ENCODE results near the gene COL6A3. TPM values are rescaled to one million over a fixed set of nuclear protein-coding genes. Genes with fewer than 3 reads are reported as not detected.

Gene COL6A3
- polyA plus RNA-seq, 3 donors = not detected

GRCh38 chr2:237447496-237447895 lies 33.5 kb upstream of the COL6A3 start:
- H3K4me1 Mint-ChIP-seq = peaks cover 7% of the 10 kb centered on the region
- Histone ChIP-seq H3K36me3 (replicated peaks in 1 of 2; ENCODE audit: control insufficient read depth in 1 of 2, insufficient read depth in 2 of 2, low read length in 2 of 2) (no peaks in the 10 kb centered on the region), H3K9ac (ENCODE audit: insufficient read depth, low read length, poor library complexity, severe bottlenecking) (no peak overlapping the region), H3K27ac (ENCODE audit: low read depth in 1 of 2, low read length in 2 of 2) (no peak overlapping the region), H2AFZ (ENCODE audit: insufficient read depth, low read depth, low read length, poor library complexity, severe bottlenecking) (no peak overlapping the region), H3K4me1 (ENCODE audit: control insufficient read depth in 1 of 2, insufficient read depth in 2 of 2, low read length in 2 of 2) (no peaks in the 10 kb centered on the region), H3K27me3 (ENCODE audit: control insufficient read depth in 2 of 2, insufficient read depth in 2 of 2, low read length in 2 of 2) (no peaks in the 10 kb centered on the region), H3K4me3 (replicated peaks in 1 of 3; ENCODE audit: low read depth in 2 of 3, low read length in 3 of 3) (no peak overlapping the region), H4K20me1 (ENCODE audit: insufficient read depth, low read length) (no peaks in the 10 kb centered on the region), H3K79me2 (ENCODE audit: insufficient read depth, low read length) (no peaks in the 10 kb centered on the region), H3K9me3 (replicated peaks in 1 of 2; ENCODE audit: control insufficient read depth in 1 of 2, insufficient read depth in 1 of 2, low read length in 2 of 2) (no peaks in the 10 kb centered on the region), H3K4me2 (replicated peaks; ENCODE audit: extremely low read depth, low read length, poor library complexity, severe bottlenecking) (no peak overlapping the region)
- TF ChIP-seq CTCF (IDR thresholded peaks at IDR 0.05) = no peak
- no peak for DNase-seq
- H3K4me3 Mint-ChIP-seq = no peak overlapping the region
- H3K9me3 Mint-ChIP-seq = peaks cover 0 to 2% (median 0%) of the 10 kb centered on the region in 7 donors
- H3K27me3 Mint-ChIP-seq (ENCODE audit: low read depth in 3 of 3) = peaks cover 2 to 6% (median 3%) of the 10 kb centered on the region in 3 donors
- intact Hi-C loops (cut with micrococcal nuclease) = no loop called here
- no peak overlapping the region for H3K27ac Mint-ChIP-seq
- 90% methylated on average over 4 of the region's 11 CpGs for WGBS (ENCODE audit: insufficient coverage)
- H3K36me3 Mint-ChIP-seq = no peaks in the 10 kb centered on the region

GRCh38 chr2:237446338-237446665 lies 32.3 kb upstream of the COL6A3 start:
- H3K4me1 ChIP-seq (ENCODE audit: control insufficient read depth in 1 of 2, insufficient read depth in 2 of 2, low read length in 2 of 2) = no peaks in the 10 kb centered on the region
- Mint-ChIP-seq H3K4me3 (no peak overlapping the region), H3K9me3 (peaks cover 0 to 2% (median 0%) of the 10 kb centered on the region in 7 donors), H3K27ac (peak overlapping the region in 1 of 7 donors; percentile 65), H3K4me1 (peaks cover 7% of the 10 kb centered on the region), H3K36me3 (no peaks in the 10 kb centered on the region), H3K27me3 (ENCODE audit: low read depth in 3 of 3) (peaks cover 2 to 6% (median 6%) of the 10 kb centered on the region in 3 donors)
- H3K9ac ChIP-seq (ENCODE audit: insufficient read depth, low read length, poor library complexity, severe bottlenecking) = no peak overlapping the region
- H4K20me1 ChIP-seq (ENCODE audit: insufficient read depth, low read length) = no peaks in the 10 kb centered on the region
- DNase-seq = no peak
- H3K27me3 ChIP-seq (ENCODE audit: control insufficient read depth in 2 of 2, insufficient read depth in 2 of 2, low read length in 2 of 2) = no peaks in the 10 kb centered on the region
- H3K9me3 ChIP-seq (replicated peaks in 1 of 2; ENCODE audit: control insufficient read depth in 1 of 2, insufficient read depth in 1 of 2, low read length in 2 of 2) = no peaks in the 10 kb centered on the region
- intact Hi-C loops (cut with micrococcal nuclease) = no loop called here
- H3K4me2 ChIP-seq (replicated peaks; ENCODE audit: extremely low read depth, low read length, poor library complexity, severe bottlenecking) = no peak overlapping the region
- H2AFZ ChIP-seq (ENCODE audit: insufficient read depth, low read depth, low read length, poor library complexity, severe bottlenecking) = no peak overlapping the region
- no peak overlapping the region for H3K27ac ChIP-seq (ENCODE audit: low read depth in 1 of 2, low read length in 2 of 2)
- 83% methylated on average over 1 of the region's 6 CpGs for WGBS (ENCODE audit: insufficient coverage)
- H3K4me3 ChIP-seq (replicated peaks in 1 of 3; ENCODE audit: low read depth in 2 of 3, low read length in 3 of 3) = no peak overlapping the region
- H3K79me2 ChIP-seq (ENCODE audit: insufficient read depth, low read length) = no peaks in the 10 kb centered on the region
- H3K36me3 ChIP-seq (replicated peaks in 1 of 2; ENCODE audit: control insufficient read depth in 1 of 2, insufficient read depth in 2 of 2, low read length in 2 of 2) = no peaks in the 10 kb centered on the region
- no peak for TF ChIP-seq CTCF (IDR thresholded peaks at IDR 0.05)

Measured in CD14-positive monocyte (primary cell).